ENCODE results near the gene NUP188. TPM values are rescaled to one million over a fixed set of nuclear protein-coding genes. Genes with fewer than 3 reads are reported as not detected.

NUP188 gene
- total and polyA plus RNA-seq, 4 donors, result 6.9 to 34.7 (median 19.2) TPM

GRCh38 chr9:129040113-129040643 is 92.7 kb downstream of the NUP188 start (continued):
- TF ChIP-seq FOXA2 (IDR thresholded peaks at IDR 0.05) (no peak), MAX (IDR thresholded peaks at IDR 0.05) (no peak), JUND (IDR thresholded peaks at IDR 0.05) (no peak), YY1 (IDR thresholded peaks at IDR 0.05) (no peak), RXRA (IDR thresholded peaks at IDR 0.05) (no peak)

DNA sequence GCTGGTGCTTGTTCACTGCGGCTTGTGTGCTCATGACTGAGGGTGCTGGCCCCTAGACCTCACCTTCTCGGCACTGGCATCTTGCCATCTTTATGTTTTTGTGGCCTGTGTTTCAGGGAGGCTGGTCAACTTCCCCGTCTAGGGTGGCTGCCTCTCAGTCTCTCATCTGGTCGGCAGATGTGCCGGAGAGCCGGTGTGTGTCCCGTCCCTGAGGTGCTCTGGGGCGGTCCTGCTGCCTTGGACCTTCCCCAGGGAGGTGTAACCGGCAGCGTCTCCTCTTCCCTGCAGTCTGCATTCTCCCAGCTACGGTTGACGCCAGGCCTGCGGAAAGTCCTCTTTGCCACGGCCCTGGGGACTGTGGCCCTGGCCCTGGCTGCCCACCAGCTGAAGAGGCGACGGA is 94.5 kb downstream of the NUP188 start:
- TF ChIP-seq RAD21 (IDR thresholded peaks at IDR 0.05) (no peak), NR2F2 (IDR thresholded peaks at IDR 0.05) (no peak), RXRA (IDR thresholded peaks at IDR 0.05) (no peak), ATF3 (IDR thresholded peaks at IDR 0.05) (no peak), HNF4G (IDR thresholded peaks at IDR 0.05) (no peak), CTCF (IDR thresholded peaks at IDR 0.05; ENCODE audit: low read depth, low read length, missing input control) (no peak), HNF4A (conservative IDR thresholded peaks at IDR 0.05) (no peak), FOXA1 (IDR thresholded peaks at IDR 0.05) (no peak), MAX (IDR thresholded peaks at IDR 0.05) (no peak)
- Histone ChIP-seq H3K9me3 (ENCODE audit: control insufficient read depth in 4 of 4, low read length in 3 of 4) (no peaks in the 10 kb centered on the region), H3K36me3 (ENCODE audit: control insufficient read depth in 4 of 4, insufficient read depth in 3 of 4, low read depth in 1 of 4, low read length in 3 of 4) (peaks cover 0 to 20% (median 8%) of the 10 kb centered on the region in 4 donors), H3K4me3 (ENCODE audit: low read depth in 1 of 3, low read length in 3 of 3) (no peak overlapping the region), H3K4me1 (ENCODE audit: control insufficient read depth in 4 of 4, insufficient read depth in 4 of 4, low read length in 3 of 4) (peaks cover 10 to 16% (median 15%) of the 10 kb centered on the region in 4 donors), H3K9ac (ENCODE audit: low read depth in 1 of 2, low read length in 2 of 2) (no peak overlapping the region), H3K27ac (ENCODE audit: low read depth in 1 of 2, low read length in 2 of 2) (no peak overlapping the region), H3K27me3 (ENCODE audit: control insufficient read depth in 4 of 4, insufficient read depth in 4 of 4, low read length in 3 of 4) (no peaks in the 10 kb centered on the region)
- no peak for DNase-seq (ENCODE audit: low spot score)
- WGBS, result 94% methylated on average over 16 of the region's 16 CpGs

DNA sequence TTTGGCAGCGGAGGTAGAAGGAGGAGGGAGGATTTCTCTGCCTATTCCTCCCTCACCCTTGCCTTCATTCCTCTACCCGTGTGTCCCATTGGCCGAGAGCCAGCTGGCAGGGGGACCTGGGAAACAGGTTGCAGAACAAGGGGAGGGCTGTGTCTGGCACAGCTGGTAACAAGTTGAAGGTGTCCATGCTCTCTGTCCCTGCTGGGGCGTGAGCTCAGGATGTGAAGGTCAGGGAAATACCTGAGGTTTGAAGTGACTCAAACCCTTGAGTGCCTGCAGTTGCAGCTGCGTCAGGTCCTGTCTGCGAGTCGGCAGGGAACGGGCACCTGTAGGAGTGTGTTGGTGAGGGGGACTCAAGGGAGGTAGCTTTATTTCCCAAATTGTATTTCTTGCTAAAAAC is 105.1 kb downstream of the NUP188 start:
- no peak overlapping the region for H3K4me3 ChIP-seq (ENCODE audit: low read depth in 1 of 3, low read length in 3 of 3)
- peak; percentile 40 for DNase-seq (ENCODE audit: low spot score)
- peak overlapping the region; percentile 3 to 25 for H3K27ac ChIP-seq (ENCODE audit: low read depth in 1 of 2, low read length in 2 of 2)
- H3K27me3 ChIP-seq (ENCODE audit: control insufficient read depth in 4 of 4, insufficient read depth in 4 of 4, low read length in 3 of 4), result no peaks in the 10 kb centered on the region
- peaks cover 8 to 30% (median 19%) of the 10 kb centered on the region in 4 donors for H3K36me3 ChIP-seq (ENCODE audit: control insufficient read depth in 4 of 4, insufficient read depth in 3 of 4, low read depth in 1 of 4, low read length in 3 of 4)
- H3K9ac ChIP-seq (ENCODE audit: low read depth in 1 of 2, low read length in 2 of 2), result no peak overlapping the region
- no peaks in the 10 kb centered on the region for H3K9me3 ChIP-seq (ENCODE audit: control insufficient read depth in 4 of 4, low read length in 3 of 4)
- 62% methylated on average over 8 of the region's 8 CpGs for WGBS
- H3K4me1 ChIP-seq (ENCODE audit: control insufficient read depth in 4 of 4, insufficient read depth in 4 of 4, low read length in 3 of 4), result peaks cover 0 to 11% (median 9%) of the 10 kb centered on the region in 4 donors
- peak; percentile 34 to 52 for TF ChIP-seq RXRA (IDR thresholded peaks at IDR 0.05)
- TF ChIP-seq SP1 (IDR thresholded peaks at IDR 0.05), result peak; percentile 49
- no peak for TF ChIP-seq YY1 (IDR thresholded peaks at IDR 0.05)
- peak in 1 of 2 donors; percentile 47 for TF ChIP-seq HNF4A (conservative IDR thresholded peaks at IDR 0.05)
- TF ChIP-seq RAD21 (IDR thresholded peaks at IDR 0.05), result peak in 1 of 2 donors; percentile 37

DNA sequence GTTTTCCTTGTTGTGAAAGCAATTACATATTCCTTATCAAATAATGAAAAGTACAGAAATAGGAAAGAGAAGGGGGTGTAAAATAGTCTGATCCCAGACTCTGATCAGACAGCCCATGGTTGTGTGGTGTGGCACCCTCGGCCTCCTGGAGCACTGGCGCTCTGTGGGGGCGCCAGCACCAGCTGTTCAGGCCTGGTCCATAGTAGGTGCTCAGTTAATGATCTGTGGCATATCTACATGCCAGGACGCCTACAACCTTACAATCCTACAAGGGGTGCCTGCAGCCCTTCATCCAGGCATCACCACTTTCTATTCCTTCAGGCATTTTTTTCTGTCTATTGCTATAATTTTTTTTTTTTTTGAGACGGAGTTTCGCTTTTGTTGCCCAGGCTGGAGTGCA is 105.5 kb downstream of the NUP188 start:
- Histone ChIP-seq H3K9ac (ENCODE audit: low read depth in 1 of 2, low read length in 2 of 2) (no peak overlapping the region), H3K27me3 (ENCODE audit: control insufficient read depth in 4 of 4, insufficient read depth in 4 of 4, low read length in 3 of 4) (no peaks in the 10 kb centered on the region), H3K27ac (ENCODE audit: low read depth in 1 of 2, low read length in 2 of 2) (peak overlapping the region; percentile 3 to 25), H3K9me3 (ENCODE audit: control insufficient read depth in 4 of 4, low read length in 3 of 4) (no peaks in the 10 kb centered on the region), H3K36me3 (ENCODE audit: control insufficient read depth in 4 of 4, insufficient read depth in 3 of 4, low read depth in 1 of 4, low read length in 3 of 4) (peaks cover 8 to 28% (median 18%) of the 10 kb centered on the region in 4 donors), H3K4me1 (ENCODE audit: control insufficient read depth in 4 of 4, insufficient read depth in 4 of 4, low read length in 3 of 4) (peaks cover 0 to 11% (median 9%) of the 10 kb centered on the region in 4 donors), H3K4me3 (ENCODE audit: low read depth in 1 of 3, low read length in 3 of 3) (no peak overlapping the region)
- DNase-seq (ENCODE audit: low spot score), result no peak
- WGBS, result 82% methylated on average over 6 of the region's 6 CpGs
- no peak for TF ChIP-seq FOXA2 (IDR thresholded peaks at IDR 0.05)

All from liver (tissue), 9 donors.